ENCODE results near the gene UBXN10. TPM values are rescaled to one million over a fixed set of nuclear protein-coding genes. Genes with fewer than 3 reads are reported as not detected.

Gene UBXN10, protein sequence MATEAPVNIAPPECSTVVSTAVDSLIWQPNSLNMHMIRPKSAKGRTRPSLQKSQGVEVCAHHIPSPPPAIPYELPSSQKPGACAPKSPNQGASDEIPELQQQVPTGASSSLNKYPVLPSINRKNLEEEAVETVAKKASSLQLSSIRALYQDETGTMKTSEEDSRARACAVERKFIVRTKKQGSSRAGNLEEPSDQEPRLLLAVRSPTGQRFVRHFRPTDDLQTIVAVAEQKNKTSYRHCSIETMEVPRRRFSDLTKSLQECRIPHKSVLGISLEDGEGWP
- total RNA-seq (2022; extraction: Qiagen RNA extraction), result 0.01 TPM in 1 of 5 replicates, not detected in the others

DNA sequence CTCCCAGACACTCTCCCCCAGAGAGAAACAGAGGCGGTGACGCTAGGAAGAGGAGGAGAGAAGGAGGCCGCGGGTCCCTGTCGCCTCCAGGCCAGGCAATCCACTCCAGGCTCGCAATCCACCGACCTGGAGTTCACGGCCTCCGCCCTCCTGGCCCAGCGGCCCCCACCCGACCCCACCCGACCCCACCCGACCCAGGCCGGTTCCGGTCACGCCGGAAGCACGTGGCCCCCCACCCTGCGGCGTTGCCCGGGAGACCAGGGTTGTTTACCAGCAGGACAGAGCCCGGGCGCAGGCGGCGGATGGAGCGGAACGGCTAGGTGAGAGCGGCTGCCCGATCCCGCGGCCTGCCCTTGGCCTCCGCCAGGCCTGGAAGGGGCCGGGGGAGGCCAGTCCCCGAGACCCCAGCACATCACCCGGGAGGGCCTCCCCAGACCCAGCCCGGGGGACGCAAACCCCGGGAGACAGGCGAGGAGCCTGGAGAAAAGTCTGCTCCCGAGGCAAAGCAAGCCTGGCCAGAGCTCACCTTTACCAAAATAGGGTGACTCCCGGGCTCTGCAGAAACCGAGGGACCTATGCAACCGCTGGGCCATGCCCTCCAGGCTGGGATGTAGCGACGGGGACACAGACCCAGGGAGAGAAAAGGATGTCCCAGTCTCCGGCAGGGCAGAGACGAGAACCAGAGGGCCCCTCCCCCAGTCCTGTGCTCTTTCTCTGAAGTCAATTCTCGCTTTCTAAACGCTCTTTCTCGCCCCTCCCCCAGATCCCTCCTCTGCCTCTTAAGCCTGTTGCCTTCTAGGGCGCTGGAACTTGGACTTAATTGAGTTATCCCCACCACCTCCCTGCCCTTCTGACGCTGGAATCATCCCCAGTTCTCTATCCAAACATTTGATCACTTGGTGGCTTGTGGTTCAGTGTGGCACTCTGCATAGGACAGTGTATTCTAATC lies at the start of gene UBXN10, which contains the start of gene PLA2G2C:
UBXN10 (plus strand) TSS at position 263 of the 949 bp plus-strand sequence. CDS start 4,466 bp downstream, outside the sequence.
PLA2G2C (minus strand) TSS at position 685 of the 949 bp plus-strand sequence. CDS start 9,155 bp downstream, outside the sequence.

GRCh38 chr1:20138961-20139550 lies 46.8 kb upstream of the UBXN10 start, which contains the start of gene PLA2G2F:
Gene PLA2G2F (plus strand): TSS chr1:20139323. CDS start chr1:20139428, 105 bp downstream.

Other genes starting within 250 kb of the UBXN10 start
- gene PLA2G2A, start 206.5 kb upstream of the UBXN10 start, total RNA-seq (2022; extraction: Qiagen RNA extraction), result not detected in 5 replicates
- not detected in 5 replicates for gene PLA2G5, start 115.9 kb upstream of the UBXN10 start, total RNA-seq (2022; extraction: Qiagen RNA extraction)
- gene PLA2G2D, start 66.6 kb upstream of the UBXN10 start, total RNA-seq (2022; extraction: Qiagen RNA extraction), result 0.02 TPM in 1 of 5 replicates, not detected in the others
- not detected in 5 replicates for gene PLA2G2F, start 46.8 kb upstream of the UBXN10 start, total RNA-seq (2022; extraction: Qiagen RNA extraction)
- not detected in 5 replicates for gene PLA2G2C, start 422 bp downstream of the UBXN10 start, total RNA-seq (2022; extraction: Qiagen RNA extraction)
- gene VWA5B1, start 104.8 kb downstream of the UBXN10 start, total RNA-seq (2022; extraction: Qiagen RNA extraction), result not detected in 5 replicates

Data from A549 treated with AZD2906 at 1 μM for 4 hours (cell line).